Stimulated activated CD8-positive, alpha-beta memory T cell treated with anti-CD3 and anti-CD28 coated beads, Interleukin-15, amount 100 ng/mL, for 24 hours (primary cell): Measurements from ENCODE around the gene SPRN.
"Not testable (repeated sequence)": the region's sequence is repeated elsewhere in the genome, so short reads cannot be mapped to it uniquely, and the experiment has no call there.

ENCODE experiments used
- DNase-seq: peaks from one replicate; pipeline ENCODE4 v3.0.0-alpha.2; 2020; ENCODE audit warnings: low read depth

Gene SPRN

DNA sequence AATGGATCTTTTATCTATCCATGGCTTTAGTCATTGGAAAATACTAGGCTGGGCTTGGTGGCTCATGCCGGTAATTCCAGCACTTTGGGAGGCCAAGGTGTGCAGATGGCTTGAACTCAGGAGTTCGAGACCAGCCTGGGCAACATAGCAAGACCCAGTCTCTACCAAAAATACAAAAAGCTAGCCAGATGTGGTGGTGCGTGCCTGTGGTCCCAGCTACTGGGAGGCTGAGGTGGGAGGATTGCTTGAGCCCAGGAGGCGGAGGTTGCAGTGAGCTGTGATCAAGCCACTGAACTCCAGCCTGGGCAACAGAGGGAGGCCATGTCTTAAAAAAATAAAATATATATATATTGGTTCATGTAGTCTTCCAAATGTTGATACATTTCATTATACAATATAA, 37.5 kb downstream of the SPRN start:
- DNase-seq: not testable (repeated sequence)

DNA sequence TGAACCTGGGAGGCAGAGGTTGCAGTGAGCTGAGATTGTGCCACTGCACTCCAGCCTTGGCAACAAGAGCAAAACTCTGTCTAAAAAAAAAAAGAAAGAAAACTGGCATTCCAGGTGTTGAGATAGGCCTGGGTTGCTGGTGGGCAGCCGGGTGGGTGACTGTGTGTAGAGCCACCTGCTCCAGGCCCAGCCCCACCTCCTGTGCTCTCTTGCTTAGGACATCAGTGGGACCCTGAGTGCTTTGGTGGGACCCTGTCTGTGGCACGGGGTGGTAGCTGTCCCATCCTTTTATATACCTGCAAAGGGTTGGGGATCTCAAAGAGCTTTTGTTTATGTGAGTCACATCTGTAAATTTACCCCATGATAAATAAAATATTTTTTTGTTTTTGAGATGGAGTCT, 39.2 kb downstream of the SPRN start:
- DNase-seq: no peak

DNA sequence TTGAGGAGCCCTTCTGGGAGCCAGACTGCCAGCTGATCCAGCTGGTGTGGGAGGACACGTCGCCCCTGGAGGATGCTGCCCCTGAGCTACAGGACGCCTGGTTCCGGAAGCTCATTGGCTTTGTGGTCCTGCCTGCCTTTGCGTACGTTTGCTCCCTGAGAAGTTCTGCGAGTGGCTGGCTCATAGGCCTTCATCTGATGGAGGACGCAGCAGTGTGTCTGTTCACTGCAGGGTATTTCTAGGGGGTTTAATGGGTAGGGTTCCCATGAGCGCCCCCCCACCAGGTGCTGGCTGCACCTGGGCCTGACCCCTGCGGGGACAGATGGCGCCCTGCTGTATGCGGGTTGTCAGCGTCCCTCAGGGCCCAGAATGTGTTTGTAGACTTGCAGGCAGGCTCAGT, 40.4 kb downstream of the SPRN start:
- no peak for DNase-seq

DNA sequence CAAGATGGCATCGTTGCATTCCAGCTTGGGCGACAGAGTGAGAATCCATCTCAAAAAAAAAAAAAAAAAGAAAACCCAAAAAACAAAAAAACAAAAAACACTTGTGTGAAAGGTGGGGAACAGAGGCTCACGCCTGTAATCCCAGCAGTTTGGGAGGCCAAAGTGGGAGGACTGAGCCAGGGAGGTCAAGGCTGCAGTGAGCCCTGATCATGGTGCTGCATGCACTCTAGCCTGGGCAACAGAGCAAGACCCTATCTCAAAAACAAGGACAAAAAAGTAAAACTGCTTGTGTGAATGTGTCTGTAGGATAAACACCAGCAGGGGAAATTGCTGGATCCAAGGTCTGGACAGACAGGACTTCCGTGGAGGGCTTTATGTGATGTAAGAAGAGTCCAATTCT, 40.9 kb downstream of the SPRN start:
- no peak for DNase-seq

DNA sequence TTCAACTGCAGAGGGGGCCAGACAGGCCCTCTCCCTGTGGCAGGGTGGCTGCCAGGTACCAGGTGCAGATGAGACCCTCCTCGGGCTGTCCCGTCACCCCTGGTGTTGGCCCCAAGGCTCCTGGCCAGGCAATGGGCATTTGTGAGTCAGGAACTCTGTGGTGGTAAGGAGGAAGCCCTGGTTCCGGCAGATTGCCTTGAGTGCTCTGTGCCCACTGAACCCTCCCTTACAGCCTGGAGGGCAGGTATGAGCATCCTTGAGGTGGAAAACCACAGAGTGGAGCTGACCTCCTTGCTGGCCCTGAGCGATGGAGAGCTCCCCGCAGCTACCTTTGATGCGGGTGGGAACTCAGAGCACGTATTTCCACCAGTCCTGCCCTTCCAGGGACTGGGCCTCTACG, 43.4 kb downstream of the SPRN start:
- no peak for DNase-seq

DNA sequence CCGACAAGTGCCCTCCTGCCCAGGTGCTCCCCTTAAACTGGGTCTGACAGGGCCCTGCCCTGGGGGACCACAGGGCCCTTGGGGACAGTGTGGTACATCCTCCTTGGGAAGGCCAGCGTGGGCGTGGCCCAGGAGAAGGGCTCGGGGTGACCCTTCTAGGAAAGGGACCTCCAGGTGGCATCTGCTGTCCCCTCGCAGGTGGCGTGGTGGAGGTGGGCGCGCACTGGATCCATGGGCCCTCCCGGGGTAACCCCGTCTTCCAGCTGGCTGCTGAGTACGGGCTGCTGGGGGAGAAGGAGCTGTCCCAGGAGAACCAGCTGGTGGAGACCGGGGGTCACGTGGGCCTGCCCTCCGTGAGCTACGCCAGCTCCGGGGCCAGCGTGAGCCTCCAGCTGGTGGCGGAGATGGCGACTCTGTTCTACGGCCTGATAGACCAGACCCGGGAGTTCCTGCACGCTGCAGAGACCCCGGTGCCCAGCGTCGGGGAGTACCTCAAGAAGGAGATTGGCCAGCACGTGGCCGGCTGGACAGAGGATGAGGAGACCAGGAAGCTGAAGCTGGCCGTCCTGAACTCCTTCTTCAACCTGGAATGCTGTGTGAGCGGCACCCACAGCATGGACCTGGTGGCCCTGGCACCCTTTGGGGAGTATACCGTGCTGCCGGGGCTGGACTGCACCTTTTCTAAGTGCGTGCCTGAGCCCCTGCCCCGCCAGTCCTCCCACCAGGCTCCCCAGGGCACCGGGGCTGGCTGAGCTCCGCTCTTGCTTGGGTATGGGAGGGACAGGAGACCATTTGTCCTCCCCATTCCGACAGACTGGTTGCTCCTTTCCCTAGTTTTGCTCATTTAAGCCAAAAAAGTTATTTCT, 44.4 kb downstream of the SPRN start:
- no peak for DNase-seq

DNA sequence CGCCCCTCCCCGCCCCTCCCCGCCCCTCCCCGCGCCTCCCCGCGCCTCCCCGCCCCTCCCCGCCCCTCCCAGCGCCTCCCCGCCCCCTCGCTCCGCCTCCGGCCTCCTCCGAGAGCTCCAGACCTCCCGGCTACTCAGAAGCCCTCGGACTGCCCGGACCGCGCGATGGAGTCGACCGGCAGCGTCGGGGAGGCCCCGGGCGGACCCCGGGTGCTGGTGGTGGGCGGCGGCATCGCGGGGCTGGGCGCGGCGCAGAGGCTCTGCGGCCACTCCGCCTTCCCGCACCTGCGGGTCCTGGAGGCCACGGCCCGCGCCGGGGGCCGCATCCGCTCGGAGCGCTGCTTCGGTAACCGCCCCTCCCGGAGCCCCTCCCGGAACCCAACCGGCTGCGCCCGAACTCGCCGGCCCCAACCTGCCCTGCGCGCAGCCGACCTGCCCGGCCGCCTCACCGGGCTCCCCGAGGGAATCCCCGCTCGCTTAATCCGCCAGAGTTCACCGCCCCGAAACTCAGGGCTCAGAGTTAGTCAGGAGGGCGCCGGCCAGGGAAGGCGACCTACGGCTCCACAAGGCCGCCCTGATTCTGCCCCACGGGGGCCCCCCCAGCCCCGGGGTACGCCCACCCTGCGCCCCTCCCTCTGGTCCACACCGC, 45.1 kb downstream of the SPRN start, which contains the start of gene PAOX:
TSS of gene PAOX (plus strand) at position 111 of the 649 bp plus-strand sequence. CDS start at position 166, 55 bp downstream.
- no peak for DNase-seq

DNA sequence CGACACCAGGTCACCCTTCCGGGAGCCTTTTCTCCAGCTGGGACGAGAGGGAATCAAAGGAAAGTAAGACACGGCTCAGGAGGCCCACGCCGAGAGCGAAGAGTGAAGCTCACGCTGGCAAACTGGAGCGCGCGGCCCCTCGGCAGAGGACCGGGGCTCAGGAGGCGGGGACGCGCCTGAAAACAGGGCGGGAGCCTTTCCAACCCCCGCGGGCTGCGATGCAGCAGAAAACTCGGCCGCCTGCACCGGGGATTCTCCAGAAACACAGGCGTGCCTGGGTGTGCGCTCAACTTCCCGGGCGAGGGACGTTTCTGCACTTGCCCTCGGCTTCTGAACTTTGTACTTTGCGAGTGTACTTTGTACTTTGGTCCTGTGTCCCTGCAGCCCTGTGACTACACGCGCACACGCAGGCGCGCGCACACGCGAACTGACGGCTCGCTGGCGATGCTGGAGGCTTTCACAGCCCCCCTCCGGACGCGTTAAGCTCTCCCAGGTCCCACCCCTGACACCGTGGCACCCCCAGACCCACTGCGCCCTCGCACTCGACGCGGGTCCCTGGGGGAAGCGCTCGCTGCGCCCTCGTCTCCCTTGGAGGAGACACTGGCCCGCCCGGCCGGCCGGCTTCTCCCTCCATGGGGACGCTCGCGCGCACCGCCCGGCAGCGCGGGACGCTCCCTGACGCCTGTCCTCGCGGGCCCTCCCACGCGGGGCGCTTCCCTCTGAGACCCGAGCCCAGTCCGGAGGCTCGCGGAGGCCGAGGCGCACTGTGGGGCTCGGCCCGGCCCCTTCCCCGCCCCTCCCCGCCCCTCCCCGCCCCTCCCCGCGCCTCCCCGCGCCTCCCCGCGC, 46.0 kb downstream of the SPRN start:
- DNase-seq: no peak

DNA sequence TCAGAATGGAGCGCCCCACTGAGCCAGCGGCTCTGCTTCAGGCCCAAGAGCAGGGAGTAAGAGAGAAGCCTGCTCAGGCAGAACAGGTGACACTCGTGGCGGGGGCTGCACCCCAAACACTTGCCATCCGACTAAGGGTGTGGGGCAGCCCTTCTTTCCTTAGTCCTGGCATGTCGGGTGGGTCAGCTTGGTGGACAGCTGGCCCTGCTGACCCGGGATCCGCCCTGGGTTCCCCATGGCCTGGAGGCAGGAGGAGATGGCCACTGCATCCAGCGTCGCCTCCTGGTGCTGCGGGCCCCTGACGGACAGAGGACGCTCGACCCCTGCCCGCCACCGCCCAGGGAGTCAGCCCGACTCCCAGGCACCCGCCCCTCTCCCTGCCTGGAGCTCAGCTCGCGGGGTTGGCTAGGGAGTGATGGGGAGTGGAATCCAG, 46.6 kb downstream of the SPRN start:
- no peak for DNase-seq

DNA sequence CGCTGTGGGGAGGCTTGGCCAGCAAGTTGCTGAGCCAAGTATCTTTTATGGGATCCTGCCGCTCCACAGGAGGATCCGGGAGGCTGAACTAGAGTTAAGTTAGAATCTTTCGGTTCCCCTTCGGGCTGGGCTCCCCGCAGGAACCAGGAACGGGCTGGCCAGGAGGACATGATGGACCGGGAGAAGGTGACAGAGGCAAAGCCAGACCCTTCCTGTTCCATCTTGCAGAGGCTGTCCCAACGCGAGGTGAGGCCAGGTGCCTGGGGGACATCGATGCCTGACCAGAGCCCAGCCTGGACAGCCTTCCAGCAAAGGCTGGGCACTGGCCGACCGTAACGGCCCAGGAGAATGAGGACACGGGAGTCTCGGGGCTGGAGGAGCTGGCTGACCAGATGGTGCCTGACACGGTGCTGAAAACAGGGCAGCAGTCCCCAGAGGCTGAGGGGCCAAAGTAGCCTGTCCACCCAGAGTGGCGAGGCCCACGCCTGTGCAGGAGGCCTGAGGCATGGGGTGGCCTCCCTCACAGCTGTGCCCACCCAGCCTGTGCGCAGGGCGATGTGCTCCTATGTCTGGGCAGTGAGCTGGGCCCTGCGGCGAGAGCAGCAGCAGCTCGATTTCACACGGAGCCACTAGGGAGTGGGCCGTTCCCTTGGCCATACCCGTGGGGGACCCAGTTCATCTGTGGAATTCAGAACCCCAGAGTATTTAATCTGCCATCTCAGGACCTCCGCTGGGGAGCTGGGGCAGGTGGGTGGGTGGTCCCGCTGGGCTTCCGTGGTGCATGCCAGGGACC, 47.2 kb downstream of the SPRN start:
- no peak for DNase-seq

DNA sequence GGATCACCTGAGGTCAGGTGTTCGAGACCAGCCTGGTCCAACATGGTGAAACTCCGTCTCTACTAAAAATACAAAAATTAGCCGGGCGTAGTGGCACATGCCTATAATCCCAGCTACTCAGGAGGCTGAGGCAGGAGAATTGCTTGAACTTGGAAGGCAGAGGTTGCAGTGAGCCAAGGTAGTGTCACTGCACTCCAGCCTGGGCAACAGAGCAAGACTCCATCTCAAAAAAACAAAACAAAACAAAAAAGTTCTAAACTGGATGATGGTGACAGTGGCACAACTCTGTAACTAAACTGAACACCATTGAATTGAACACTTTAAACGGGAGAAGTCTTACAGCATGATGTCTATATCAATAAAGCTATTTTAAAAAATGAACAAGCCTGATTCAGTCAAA, 48.2 kb downstream of the SPRN start:
- DNase-seq: not testable (repeated sequence)

DNA sequence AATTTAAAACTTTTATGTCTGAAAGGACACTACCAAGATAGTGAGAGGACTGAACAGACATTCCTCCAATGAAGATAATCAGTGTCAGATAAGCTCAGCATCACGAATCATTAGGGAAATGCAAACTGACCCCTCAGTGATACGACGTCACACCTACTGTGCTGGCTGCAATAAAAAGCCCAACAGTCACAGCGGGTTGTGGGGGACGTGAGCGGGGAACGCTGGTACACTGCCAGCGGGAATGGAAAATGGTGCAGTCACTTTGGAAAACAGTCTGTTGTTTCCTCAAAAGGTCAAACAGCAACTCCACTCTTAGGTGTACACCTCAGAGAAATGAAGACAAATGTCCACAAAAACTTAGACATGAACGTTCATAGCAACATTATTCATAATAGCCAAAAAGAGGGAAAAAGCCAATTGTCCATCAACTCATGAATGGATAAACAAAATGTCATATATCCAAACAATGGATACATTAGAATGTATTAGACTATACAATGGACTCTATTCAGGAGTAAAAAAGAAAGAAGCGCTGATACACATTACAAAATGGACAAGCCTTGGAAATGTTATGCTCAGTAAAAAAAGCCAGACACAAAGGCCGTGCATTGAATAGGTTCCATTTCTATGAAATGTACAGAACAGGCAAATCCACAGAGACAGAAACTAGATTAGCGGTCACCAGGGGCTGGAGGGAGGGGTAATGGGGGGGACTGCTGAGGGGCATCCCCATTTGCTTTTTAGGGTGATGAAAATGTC, 48.9 kb downstream of the SPRN start:
- no peak for DNase-seq

DNA sequence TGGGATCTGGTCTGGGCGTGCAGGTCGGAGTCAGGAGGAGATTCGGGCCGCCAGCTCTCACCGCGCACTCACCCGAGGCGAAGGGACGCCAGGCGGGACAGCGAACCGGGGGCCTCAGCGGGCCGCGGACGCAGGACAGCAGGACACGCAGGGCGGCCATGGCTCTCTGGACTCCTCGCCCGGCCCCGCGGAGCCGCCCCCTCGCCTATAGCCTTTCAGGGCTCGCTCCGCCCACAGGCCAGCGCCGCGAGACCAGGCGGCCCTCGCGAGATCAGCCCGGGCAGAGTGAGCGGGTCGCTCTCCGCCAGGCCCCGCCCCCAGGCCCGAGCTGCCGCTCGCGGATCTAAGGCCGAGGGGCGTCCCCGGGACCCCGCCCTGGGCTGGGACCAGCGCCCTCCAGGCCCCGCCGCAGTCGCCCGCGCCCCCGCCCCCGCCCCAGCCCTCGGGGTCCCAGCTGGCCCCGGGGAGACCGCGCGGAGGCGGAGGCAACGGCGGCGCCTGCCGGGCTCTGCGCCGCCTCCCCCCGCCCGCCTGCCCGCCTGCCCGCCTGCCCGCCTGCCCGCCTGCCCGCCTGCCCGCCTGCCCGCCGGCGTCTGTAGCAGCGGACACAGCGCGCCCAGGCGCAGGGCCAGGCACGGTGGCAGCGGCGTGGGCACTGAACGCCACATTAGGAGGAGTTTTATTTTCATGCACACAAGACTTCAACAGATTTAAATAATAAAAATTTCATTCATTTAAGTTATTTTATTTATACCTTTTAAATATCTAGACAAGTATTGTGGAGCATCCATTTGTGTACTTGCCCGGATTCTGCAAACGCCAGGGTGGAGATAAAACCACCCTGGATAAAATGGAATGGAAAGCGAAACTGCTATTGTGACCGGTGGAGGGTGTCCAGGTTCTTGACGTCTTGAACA, 51.0 kb downstream of the SPRN start, which contains the start of gene ECHS1:
TSS of gene ECHS1 (minus strand) at position 181 of the 917 bp plus-strand sequence. CDS start at position 160, 21 bp downstream.
- peak; percentile 82 for DNase-seq

DNA sequence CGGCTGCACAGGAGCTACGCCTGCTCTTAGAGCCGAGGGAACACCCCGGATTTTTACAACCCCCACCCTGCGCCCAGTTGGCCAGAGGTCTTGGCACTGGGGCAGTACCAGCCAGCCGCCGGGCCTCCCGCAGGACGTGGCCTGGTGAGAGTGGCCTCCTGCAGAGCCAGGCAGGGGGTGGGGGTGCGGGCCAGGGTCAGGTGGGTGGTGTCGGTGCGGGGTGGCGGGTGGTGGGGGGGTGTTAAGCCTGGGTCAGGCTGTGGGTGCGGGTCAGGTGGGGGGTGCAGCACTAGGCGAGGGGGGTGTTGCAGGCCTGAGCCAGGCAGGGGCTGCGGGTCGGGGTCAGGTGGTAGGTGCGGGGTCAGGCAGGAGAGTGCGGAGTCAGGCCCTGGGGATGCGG, 51.9 kb downstream of the SPRN start:
- DNase-seq: no peak
